Activated T-cell treated with anti-CD3 and anti-CD28 coated beads for 1 hour (primary cell): ENCODE results near the gene MYO7A.

Source experiments
- DNase-seq: peaks from one replicate; pipeline ENCODE4 v3.0.0-alpha.2; 2020; ENCODE audit warnings: low read depth

The MYO7A gene

GRCh38 chr11:77213589-77214428 lies 85.8 kb downstream of the MYO7A start:
- no peak for DNase-seq

GRCh38 chr11:77214557-77214956 lies 86.5 kb downstream of the MYO7A start:
- no peak for DNase-seq

- no peak for DNase-seq
Measured at GRCh38 chr11:77215106-77215505, 87.1 kb downstream of the MYO7A start.

DNA sequence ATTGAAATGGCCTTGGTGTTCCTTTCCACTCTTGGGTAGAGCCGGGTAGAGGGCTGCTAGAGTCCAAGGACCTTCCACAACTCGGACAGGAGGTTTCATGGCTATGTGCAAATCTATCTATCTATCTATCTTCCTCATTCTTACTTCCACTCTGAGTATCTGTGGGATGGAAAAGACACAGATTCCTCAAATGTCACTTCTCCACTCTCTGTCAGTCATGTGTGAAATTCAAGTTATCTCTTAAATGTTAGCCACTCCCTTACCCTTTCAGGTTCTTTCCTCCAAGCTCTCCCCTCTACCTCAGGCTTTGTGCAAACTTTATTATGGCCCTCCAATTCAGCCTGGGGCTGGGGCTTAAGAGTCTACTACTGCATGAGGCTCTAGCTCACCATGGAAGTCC lies 89.1 kb downstream of the MYO7A start:
- DNase-seq, result no peak

DNA sequence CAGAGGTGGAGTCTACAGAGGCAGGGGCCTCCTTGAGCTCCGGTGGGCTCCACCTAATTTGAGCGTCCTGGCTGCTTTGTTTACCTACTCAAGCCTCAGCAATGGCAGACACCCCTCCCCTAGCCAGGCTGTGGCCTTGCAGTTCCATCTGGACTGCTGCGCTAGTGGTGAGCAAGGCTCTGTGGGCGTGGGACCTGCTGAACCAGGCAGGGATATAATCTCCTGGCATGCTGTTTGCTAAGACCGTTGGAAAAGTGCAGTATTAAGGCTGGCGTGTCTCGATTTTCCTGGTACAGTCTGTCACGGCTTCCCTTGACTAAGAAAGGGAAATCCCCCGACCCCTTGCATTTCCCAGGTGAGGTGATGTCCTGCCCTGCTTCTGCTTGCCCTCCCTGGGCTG lies 95.8 kb downstream of the MYO7A start:
- DNase-seq, result no peak

GRCh38 chr11:77230878-77231605 lies 103.0 kb downstream of the MYO7A start:
- no peak for DNase-seq

DNA sequence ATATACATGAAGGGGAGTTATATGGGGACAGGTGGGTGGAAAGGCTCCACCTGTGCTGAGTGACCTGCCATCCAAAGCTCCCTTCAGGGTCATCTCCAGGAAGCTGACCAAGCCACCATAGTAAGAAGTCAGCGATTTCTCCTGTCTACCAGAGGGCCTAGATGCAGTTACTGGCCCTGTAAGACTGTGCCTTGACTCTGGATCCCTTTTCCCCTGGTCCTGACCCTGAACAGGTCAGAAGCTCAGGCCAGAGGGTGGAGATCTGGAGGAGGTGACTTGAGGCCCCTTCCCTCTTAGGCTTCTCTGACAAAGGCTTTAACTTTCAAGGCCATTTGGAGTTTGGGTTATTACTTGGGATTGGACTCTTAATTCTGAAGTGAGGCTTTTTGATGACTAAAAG lies 103.8 kb downstream of the MYO7A start:
- no peak for DNase-seq

DNA sequence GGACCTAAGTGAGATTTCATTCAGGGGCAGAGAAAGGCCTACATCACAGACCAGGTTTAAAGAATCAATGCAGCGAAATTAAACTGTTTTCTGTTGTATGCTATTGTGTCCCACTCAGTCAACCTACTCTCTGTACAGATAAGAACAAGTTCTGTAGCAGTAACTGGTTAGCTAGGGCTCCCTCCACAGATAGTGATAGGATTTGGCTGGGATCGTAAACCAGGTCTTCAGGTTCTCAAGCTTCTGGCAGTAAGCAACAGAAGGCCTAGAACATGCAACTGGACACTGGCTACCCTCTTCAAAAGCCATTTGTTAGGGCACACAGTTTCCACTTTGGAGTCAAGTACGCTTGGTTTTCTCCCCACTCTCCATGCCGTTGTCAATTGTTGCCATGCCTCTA lies 104.2 kb downstream of the MYO7A start:
- no peak for DNase-seq

DNA sequence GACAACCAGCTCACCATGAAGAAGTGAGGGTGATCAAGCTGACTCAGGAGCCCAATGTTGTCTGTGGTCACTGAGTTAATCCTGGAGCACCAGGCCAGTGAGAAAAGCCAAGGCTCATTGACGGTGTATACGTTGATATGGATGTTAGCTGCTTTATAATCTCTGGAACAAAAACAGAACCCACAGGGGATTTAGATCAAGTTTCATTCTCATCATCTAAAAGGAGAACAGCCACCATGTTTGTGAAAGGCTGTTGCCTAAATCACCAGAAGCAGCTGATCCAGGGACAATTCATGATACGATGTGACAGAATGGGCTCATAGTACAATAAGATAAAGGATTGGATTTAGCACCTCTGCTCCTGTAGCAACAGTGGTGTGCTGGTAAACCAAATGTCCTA lies 105.0 kb downstream of the MYO7A start:
- no peak for DNase-seq

DNA sequence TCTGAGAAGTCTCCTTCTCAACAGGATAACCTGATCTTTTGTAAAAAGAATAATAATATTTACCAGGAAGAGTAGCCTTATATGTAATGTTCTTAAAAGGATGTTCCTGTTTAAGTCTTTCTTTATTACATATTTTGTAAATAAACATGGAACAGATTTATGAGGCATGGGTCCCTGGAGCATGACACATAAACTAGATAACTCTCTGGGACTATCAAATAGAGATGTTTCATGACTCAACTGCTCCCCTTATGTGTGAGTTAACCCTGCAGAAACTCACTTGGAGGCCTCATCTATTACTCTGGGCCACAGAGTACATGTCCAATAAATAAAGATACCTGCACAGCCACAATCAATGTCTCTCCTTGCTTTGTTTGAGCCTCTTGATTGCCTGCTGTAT lies 108.9 kb downstream of the MYO7A start:
- DNase-seq, result no peak

DNA sequence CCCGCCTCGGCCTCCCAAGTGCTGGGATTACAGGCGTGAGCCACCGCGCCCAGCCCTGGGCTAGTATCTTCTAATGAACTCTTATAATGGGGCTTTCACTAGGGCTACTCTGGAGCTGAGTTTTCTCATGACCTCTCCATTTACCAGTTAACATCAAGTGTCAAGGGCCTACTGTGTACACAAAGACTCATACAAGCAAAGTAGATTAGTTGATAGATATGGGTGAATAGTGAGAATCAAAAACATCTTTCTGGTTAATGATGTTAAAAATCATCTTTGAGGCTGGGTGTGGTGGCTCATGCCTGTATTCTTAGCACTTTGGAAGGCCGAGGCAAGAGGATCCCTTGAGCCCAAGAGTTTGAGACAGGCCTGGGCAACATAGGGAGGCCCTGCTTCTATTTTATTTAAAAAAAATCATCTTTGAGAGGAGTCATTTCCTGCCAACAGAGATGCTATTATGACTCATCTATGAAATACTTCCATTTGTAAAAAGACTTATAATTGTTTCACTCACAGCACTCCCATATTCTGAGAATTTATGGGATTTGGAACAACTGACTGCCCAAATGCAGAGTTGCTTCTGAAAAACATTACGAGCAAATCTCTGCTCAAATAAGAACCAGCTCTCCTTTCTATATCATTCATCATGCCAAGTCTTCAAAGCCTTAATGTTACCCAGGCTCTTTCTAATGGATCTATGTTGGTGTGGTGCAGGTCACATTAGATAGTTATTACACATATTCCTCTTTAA lies 116.4 kb downstream of the MYO7A start:
- no peak for DNase-seq

GRCh38 chr11:77249427-77249826 lies 121.4 kb downstream of the MYO7A start:
- no peak for DNase-seq

DNA sequence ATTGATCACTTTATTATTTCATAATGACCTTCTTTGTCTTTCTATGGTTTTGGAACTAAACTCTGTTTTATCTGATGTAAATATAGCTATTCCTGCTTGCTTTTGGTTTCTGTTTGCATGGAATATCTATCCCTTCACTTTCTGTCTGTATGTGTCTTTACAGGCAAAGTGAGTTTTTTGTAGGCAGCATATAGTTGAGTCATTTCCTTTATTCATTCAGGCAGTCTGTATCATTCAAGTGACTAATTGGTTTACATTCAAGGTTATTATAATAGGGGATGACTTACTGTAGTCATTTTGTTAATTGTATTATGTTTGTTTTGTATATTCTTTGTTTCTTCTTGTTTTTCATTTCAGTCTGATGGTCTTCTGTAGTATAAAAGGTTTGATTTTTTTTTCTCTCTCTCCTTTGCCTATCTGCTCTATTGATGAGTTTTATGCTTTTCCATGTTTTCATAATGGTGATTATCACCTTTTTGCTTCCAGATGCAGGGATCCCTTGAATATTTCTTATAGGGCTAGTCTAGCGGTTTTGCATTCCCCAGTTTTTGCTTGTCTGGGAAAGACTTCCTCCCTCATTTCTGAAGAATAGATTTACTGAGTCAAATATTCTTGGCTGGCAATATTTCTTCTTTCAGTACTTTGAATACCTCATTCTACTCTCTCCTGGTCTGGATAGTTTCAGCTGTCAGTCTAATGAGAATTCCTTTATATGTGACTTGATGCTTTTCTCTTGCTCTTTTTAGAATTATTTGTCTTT lies 123.0 kb downstream of the MYO7A start:
- no peak for DNase-seq

GRCh38 chr11:77252555-77253270 lies 124.7 kb downstream of the MYO7A start:
- DNase-seq, result no peak

- no peak for DNase-seq
Measured at GRCh38 chr11:77253690-77254089, 125.6 kb downstream of the MYO7A start.

- DNase-seq, result no peak
Measured at GRCh38 chr11:77259641-77260040, 131.6 kb downstream of the MYO7A start.

GRCh38 chr11:77262803-77263202 lies 134.8 kb downstream of the MYO7A start:
- DNase-seq, result no peak
